ENCODE results near the gene KCNIP4.

KCNIP4 gene

DNA sequence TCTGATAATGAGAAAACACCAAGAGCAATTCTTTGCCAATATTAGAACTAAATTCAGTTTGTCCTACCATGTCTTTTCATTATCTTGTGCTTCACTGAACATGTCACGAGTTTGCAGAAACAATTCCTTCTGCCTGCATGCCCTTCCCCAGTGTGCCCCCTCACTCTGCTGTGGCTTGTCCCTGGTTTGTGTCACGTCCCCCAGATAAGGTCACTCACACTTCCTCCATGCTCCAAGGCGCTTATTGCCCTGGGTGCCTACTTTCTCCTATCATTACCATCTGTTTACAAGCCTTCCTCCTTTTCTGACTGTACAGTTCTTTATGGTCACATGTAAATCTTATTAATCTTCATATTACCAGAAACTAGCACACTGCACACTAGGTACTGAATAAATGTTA, 394.1 kb downstream of the KCNIP4 start:
- DNase-seq: no peak

DNA sequence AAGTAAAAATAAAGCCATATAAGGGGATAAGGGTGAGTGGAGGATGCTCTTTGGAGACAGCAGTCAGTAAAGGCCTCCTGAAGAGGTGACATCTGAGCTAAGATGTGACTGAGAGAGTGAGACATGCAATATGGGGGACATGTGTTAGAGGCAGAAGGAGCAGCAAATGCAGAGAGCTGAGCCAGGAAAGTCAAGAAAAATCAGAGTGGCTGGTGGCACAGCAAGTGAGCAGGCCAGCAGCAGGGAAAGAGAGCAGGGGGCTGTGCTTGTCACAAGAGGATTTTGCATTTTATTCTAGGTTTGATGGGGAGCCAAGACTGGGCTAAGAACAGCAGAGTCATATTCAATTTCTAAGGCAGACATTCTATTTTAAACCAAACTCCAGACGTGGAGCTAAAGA, 394.5 kb downstream of the KCNIP4 start:
- DNase-seq: no peak

- DNase-seq: no peak
Observed at GRCh38 chr4:21552455-21552854, 396.1 kb downstream of the KCNIP4 start.

DNA sequence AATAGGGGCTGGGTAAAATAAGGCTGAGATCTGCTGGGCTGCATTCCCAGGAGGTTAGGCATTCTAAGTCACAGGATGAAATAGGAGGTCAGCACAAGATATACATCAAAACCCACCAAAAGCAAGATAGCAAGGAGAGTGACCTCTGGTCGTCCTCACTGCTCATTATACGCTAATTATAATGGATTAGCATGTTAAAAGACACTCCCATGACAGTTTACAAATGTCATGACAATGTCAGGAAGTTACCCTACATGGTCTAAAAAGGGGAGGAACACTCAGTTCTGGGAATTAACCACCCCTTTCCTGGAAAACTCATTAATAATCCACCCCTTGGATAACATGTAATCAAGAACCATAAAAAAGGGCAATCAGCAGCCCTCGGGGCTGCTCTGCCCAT, 403.6 kb downstream of the KCNIP4 start:
- no peak for DNase-seq

- no peak for DNase-seq
Observed at GRCh38 chr4:21544415-21544814, 404.2 kb downstream of the KCNIP4 start.

DNA sequence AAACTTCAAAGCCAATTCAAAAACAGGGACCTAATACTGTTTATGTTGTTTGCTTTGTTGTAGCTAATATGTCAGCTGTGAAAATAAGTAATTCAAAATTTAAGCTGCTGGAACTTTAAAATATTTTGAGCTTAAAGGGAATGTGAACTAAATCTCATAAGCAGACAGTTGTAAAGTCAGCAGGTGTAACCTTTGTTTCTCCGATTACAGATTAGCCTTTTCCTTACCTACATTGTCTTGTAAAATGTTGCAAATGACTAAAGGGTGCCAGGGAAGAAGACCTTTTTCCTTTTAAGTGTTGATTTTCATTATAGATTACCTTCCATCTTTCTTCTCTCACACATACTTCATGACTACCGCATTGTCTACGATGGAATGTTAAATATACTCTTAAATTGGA, 405.1 kb downstream of the KCNIP4 start:
- no peak for DNase-seq

DNA sequence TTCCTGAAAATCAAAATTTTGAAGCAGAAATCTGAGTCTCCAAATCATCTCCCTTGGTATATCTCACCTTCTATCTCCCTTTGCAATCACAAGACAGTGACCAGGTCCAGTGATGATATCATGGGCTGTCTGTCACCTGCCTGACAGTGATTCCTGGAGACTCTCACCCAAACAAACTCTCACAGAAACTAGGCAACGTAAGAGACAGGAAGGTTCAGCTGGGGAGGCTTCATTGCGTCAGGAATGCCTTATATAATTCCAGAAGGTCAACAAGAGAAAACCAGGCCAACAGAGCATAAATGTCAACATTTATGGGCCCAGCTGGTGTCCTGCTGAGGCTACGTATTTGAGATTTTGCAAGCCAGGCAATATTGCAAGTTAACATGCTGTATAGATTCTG, 412.7 kb downstream of the KCNIP4 start:
- no peak for DNase-seq

GRCh38 chr4:21531048-21531447, 417.5 kb downstream of the KCNIP4 start:
- DNase-seq: no peak

DNA sequence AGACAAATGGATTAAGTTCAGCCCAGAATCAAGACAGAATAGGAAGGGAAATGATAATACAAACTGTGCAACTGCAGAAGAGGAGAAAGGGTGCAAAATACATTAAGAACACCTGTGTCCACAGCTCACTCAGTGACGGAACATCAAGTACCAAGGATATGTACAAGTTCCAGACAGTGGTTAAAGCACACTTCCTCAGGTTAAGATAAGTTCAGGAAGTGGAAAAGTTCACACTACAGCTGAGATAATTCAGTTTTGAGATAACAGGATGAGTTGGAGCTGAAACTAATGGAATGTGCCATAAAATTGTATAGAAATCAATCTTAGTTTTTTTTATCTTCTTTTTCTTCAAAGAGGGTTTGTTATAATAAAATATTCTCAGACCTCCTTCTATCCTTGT, 419.4 kb downstream of the KCNIP4 start:
- DNase-seq: no peak

DNA sequence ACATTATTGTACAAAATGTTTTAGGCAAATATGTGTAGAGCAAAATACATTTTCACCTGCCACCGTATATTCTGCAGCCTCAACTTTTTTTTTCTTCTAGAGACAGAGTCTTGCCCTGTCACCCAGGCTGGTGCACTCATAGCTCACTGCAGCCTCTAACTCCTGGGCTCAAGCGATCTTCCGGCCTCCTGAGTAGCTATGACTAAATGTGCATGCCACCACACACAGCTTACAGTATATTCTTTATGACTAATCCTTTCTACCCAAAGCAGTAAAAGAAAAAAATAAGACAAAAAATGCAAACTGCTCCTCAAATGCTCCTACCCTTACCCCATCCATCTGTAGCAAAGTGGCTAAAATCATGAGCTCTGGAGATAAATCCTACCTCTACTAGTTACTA, 426.3 kb downstream of the KCNIP4 start:
- DNase-seq: no peak

DNA sequence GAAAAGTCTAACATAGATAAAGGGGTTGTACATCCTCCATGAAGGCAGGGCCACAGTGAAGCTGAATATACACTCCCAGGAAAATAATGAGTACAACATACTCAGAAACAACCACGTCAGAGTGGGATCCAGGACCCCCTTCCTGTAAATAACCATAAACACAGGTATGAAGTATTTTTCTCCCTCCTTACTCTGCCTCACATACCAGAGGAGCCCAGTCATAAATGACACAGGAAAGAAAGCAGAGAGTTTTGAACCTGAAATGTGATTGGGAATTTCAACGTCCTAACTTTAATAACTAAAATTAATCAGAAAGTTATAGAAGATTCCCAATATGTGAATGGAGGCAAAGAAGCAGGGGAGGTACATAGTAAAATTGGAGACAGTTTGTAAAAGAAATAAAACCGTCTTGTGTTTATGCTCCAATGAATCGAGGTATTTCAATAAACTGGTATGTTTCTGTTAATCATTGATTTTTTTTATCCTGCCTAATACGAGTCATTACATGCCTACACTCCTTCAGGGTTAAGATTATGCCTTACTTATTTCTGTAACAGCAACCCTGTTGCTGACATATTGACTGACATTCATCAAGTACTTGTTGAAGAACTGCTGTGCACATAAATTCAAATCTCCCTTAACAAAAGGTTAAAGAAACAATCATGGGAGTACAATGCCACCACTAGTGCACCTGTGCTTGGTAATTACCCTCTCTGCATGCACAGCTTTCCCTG, 431.3 kb downstream of the KCNIP4 start:
- DNase-seq: no peak

GRCh38 chr4:21514022-21514694, 434.4 kb downstream of the KCNIP4 start:
- no peak for DNase-seq

DNA sequence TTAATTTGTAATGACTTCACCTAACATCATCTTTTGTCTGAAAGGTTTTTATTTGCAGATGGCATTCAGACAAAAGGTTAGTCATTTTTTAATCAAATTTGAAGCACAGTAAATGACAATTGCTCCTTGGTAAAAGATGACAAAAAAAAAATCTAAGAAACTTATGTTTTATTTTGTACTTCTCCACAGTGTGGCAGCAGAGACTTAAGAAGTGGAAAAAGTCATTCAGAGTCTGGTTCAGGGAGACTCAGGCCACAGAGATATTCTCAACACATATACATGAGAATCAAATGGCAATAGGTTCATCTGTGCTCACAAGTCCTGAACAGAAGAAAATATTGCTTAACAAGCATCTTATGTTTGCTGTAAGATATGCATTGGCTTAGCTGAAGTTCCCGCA, 436.2 kb downstream of the KCNIP4 start:
- DNase-seq: no peak

DNA sequence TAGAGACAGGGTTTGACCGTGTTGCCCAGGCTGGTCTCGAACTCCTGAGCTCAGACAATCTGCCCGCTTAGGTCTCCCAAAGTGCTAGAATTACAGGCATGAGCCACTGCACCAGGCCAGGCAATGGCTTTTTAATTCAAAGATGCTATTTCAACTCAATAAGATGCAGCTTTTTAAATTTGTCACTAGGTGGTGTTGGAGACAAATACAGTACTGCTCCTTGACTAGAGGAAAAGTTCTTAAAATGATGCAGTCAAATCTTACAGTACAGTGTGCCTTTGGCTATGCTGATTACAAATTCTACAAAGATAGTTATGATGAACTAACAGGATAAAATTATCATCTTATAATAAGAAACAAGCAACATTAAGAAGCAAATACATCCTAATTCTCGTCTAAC, 441.1 kb downstream of the KCNIP4 start:
- DNase-seq: no peak

- DNase-seq: no peak
Observed at GRCh38 chr4:21490682-21491081, 457.9 kb downstream of the KCNIP4 start.

DNA sequence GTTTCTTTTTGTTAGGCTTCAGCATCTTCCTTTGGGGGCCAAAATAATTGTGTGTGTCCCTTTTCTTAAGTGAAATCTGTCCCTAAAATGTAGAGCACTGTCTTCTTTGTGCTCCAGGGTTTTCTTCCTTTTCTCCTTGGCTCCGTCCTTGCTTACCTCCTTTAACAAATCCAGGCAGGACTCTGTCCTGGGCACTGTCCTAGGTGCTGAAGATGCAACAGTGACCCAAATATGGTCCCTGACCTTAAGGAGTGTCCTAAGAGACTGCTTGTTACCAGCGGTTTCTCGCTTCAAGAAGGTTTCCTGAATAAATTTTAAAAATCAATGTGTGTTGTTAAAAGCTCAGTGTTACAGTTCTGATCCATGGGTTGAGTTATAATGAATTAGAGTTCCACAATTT, 471.8 kb downstream of the KCNIP4 start:
- no peak for DNase-seq

GRCh38 chr4:21474195-21474594, 474.4 kb downstream of the KCNIP4 start:
- DNase-seq: no peak

- no peak for DNase-seq
Observed at GRCh38 chr4:21470535-21470934, 478.0 kb downstream of the KCNIP4 start.

- DNase-seq: no peak
Observed at GRCh38 chr4:21469438-21470300, 478.9 kb downstream of the KCNIP4 start.

DNA sequence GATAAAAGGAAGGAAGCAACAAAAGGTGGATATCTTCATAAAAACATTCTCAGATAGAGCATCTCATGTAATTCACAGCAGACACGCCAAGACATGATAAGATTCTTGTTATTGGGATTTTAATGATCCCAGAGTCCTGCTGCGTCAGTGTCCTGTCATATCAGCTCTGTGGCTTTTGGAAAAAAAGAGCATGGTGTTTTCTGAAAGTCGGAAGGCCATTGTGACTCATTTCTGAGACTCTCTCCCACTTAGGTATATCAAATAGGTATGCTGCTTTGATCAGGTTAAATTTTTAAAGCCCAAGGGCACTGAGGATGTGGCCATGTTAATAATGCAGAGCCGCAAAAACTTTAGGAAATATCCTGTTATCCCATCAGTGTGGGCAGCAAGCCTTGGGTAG, 481.0 kb downstream of the KCNIP4 start:
- no peak for DNase-seq

DNA sequence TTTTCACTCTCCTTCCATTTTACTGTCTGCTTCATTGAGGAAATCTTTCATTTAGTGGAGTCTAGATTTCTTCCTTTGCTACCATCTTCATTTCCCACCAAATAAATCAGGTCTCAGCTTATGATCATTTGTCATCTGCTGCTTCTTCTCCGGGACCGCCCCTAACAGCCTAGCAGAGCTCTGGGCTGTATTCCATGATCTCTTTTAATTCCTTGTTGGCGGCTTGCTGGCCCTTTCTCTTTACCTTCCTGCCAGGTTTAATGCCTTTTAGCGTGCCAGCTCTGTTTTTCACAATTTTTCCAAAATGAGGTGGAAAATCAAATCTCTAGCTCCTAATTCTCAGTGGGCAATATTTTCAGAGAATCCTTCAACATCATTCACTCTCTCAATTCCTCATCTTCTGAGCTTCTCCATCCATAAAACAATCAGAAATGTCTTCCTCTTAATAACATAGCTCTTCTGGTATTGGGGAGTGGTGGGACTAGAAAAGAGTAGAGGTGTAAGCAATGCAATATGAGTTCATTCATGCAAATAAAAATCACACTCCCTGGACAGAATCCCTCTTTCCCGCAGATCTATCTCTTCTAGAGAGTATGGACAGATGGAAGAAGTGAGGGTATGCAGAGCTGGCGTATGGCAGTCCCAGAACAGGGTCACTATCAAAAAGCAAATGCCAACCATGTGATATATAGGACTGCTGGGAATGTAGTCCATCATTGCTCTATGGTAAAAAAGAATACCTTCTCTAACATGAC, 491.3 kb downstream of the KCNIP4 start:
- no peak for DNase-seq

DNA sequence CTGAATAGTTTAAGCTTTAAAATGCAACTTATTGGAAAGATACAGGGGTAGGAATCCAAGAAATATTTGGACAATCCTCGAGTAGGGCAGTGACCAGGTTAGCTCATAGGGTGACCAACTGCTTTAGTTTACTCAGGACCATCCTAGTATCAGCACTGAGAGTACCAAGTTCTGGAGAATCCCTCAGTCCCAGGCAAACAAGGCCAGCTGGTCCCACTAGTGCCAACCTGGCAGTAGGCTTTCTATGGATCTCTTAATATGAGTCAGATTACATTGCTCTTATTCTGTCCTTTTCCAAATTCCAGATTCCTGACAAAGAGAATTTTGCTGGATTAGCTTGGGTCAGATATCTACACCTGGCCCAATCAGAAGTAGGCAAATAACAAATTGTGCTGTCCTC, 493.7 kb downstream of the KCNIP4 start:
- no peak for DNase-seq

- no peak for DNase-seq
Observed at GRCh38 chr4:21454201-21454600, 494.4 kb downstream of the KCNIP4 start.
